Activated T-helper 1 cell treated with anti-CD3 and anti-CD28 coated beads, Interleukin-12 subunit alpha, Interleukin-12 subunit beta, Interleukin-2, Interleukin-4 antibody, amounts not matched to agents 30 ng/mL and 10 ng/mL and 1 ng/mL, durations not matched to agents 14 hours and 24 hours and 36 hours (primary cell): Measurements from ENCODE around the gene OR4A15. TPM values are rescaled to one million over a fixed set of nuclear protein-coding genes. Genes with fewer than 3 reads are reported as not detected.

Experiments
- DNase-seq: peaks from one replicate; pipeline ENCODE4 v3.0.0; 2021; ENCODE audit warnings: low spot score
- H3K27ac Mint-ChIP-seq: one replicate; pipeline ENCODE4 v1.8.0; 2021; ENCODE audit warnings: mild to moderate bottlenecking, mixed read lengths
- H3K27me3 Mint-ChIP-seq: one replicate; pipeline ENCODE4 v1.8.0; 2022; ENCODE audit warnings: mild to moderate bottlenecking, moderate library complexity, mixed read lengths; ENCODE audit not compliant: insufficient read depth
- H3K36me3 Mint-ChIP-seq: one replicate; pipeline ENCODE4 v1.8.0; 2021; ENCODE audit warnings: low read depth, mixed read lengths
- H3K4me1 Mint-ChIP-seq: one replicate; pipeline ENCODE4 v1.8.0; 2021; ENCODE audit warnings: low read depth, mixed read lengths
- H3K4me3 Mint-ChIP-seq: one replicate; pipeline ENCODE4 v1.8.0; 2021; ENCODE audit warnings: mild to moderate bottlenecking, moderate library complexity, mixed read lengths
- H3K9me3 Mint-ChIP-seq: one replicate; pipeline ENCODE4 v1.8.0; 2021; ENCODE audit warnings: mixed read lengths
- intact Hi-C: fragments of 100-400 bp; cut with micrococcal nuclease; formaldehyde crosslinking; loops from one replicate; pipeline ENCODE4 v1.15.1; 2024
- total RNA-seq: library from RNA; stranded (reverse); gene quantifications from 2 replicates; pipeline ENCODE4 v1.2.3, GENCODE V29; 2022

OR4A15 gene
- total RNA-seq = not detected in 2 replicates

DNA sequence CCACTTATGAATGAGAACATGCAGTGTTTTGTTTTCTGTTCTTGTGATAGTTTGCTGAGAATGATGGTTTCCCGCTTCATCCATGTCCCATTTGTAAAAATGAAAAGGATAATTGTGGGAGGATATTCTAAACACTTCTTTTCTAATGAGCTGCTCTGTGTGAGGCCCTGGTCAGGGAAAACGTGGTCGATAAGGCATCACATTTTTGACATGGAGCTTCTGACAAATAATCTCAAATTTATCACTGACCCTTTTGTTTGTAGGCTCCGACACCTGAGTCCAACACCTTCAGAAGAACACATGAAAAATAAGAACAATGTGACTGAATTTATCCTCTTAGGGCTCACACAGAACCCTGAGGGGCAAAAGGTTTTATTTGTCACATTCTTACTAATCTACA, at the start of gene OR4A15:
TSS of gene OR4A15 (plus strand) at position 301 of the 400 bp plus-strand sequence. CDS start at position 301, 0 bp downstream.
- Mint-ChIP-seq H3K4me1 (no peaks in the 10 kb centered on the region), H3K4me3 (no peak within 1 kb of the TSS), H3K9me3 (peaks cover 33% of the 10 kb centered on the region), H3K36me3 (no peaks in the 10 kb centered on the region), H3K27ac (no peak within 1 kb of the TSS), H3K27me3 (no peaks in the 10 kb centered on the region)
- DNase-seq = no peak
- intact Hi-C loops = no loop called here

GRCh38 chr11:55324500-55324899, 43.3 kb upstream of the OR4A15 start:
- H3K4me3 Mint-ChIP-seq = no peak overlapping the region
- no peaks in the 10 kb centered on the region for H3K36me3 Mint-ChIP-seq
- H3K27me3 Mint-ChIP-seq = no peaks in the 10 kb centered on the region
- intact Hi-C loops = no loop called here
- H3K9me3 Mint-ChIP-seq = peaks cover 27% of the 10 kb centered on the region
- no peaks in the 10 kb centered on the region for H3K4me1 Mint-ChIP-seq
- no peak for DNase-seq
- no peak overlapping the region for H3K27ac Mint-ChIP-seq

DNA sequence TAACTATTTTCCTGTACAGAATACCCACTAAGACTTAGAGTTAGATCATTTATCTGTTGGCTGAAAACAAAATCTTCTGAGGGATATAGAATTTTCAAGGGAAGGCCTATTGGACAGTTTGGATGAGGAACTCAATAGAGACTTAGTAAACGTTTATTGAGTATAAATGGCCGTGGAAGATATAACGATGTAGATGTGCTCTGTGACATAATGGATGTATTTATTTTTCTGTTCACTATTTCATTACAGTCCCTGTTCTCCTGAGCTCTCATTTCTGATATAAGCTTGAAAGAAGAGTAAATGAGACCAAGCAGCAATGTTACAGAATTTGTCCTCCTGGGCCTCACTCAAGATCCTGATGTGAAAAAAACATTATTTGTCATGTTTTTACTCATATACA, 24.9 kb upstream of the OR4A15 start, which contains the start of gene OR4A16:
TSS of gene OR4A16 (plus strand) at position 301 of the 400 bp plus-strand sequence. CDS start at position 301, 0 bp downstream.
- H3K9me3 Mint-ChIP-seq = peaks cover 39% of the 10 kb centered on the region
- intact Hi-C loops = no loop called here

GRCh38 chr11:55345306-55345705, 22.5 kb upstream of the OR4A15 start:
- no peaks in the 10 kb centered on the region for H3K36me3 Mint-ChIP-seq
- no peak overlapping the region for H3K27ac Mint-ChIP-seq
- peaks cover 26% of the 10 kb centered on the region for H3K9me3 Mint-ChIP-seq
- intact Hi-C loops = no loop called here
- no peaks in the 10 kb centered on the region for H3K27me3 Mint-ChIP-seq
- DNase-seq = no peak
- H3K4me1 Mint-ChIP-seq = no peaks in the 10 kb centered on the region
- H3K4me3 Mint-ChIP-seq = no peak overlapping the region

More for the DNA sequence above, 24.9 kb upstream of the OR4A15 start, which contains the start of gene OR4A16:
- Mint-ChIP-seq H3K4me3 (no peak within 1 kb of the TSS), H3K27ac (no peak within 1 kb of the TSS), H3K27me3 (no peaks in the 10 kb centered on the region), H3K36me3 (no peaks in the 10 kb centered on the region), H3K4me1 (no peaks in the 10 kb centered on the region)
- no peak for DNase-seq

DNA sequence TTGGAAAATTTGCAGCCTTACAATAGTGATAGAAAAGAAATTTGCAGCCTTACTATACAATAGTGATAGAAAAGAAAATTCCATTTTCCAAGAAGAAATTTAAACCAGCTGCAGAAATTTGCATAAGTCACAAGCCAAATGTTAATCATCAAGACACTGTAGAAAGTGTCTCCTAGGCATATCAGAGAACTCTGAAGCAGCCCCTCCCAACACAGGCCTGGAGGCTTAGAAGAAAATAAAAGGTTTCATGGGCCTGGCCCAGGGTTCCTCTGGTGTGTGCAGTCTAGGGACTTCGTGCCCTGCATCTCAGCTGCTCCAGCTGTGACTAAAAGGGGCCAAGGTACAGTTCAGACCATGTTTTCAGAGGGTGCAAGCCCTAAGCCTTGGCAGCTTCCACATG, 18.7 kb upstream of the OR4A15 start:
- no peaks in the 10 kb centered on the region for H3K36me3 Mint-ChIP-seq
- peaks cover 15% of the 10 kb centered on the region for H3K9me3 Mint-ChIP-seq
- H3K27me3 Mint-ChIP-seq = no peaks in the 10 kb centered on the region
- H3K27ac Mint-ChIP-seq = no peak overlapping the region
- H3K4me1 Mint-ChIP-seq = no peaks in the 10 kb centered on the region
- DNase-seq = no peak
- H3K4me3 Mint-ChIP-seq = no peak overlapping the region
- intact Hi-C loops = no loop called here

GRCh38 chr11:55357560-55358184, 10.1 kb upstream of the OR4A15 start:
- Mint-ChIP-seq H3K4me1 (no peaks in the 10 kb centered on the region), H3K27me3 (no peaks in the 10 kb centered on the region), H3K9me3 (peaks cover 46% of the 10 kb centered on the region), H3K4me3 (no peak overlapping the region), H3K27ac (no peak overlapping the region), H3K36me3 (no peaks in the 10 kb centered on the region)
- intact Hi-C loops = no loop called here
- no peak for DNase-seq

- DNase-seq = no peak
- Mint-ChIP-seq H3K9me3 (peaks cover 41% of the 10 kb centered on the region), H3K4me1 (no peaks in the 10 kb centered on the region), H3K27me3 (no peaks in the 10 kb centered on the region), H3K36me3 (no peaks in the 10 kb centered on the region), H3K4me3 (no peak overlapping the region), H3K27ac (no peak overlapping the region)
- intact Hi-C loops = no loop called here
Measured at GRCh38 chr11:55401011-55401410, 33.2 kb downstream of the OR4A15 start.

Other genes with a start within 250 kb of the OR4A15 start
- not detected in 2 replicates for gene TRIM48, start 105.8 kb upstream of the OR4A15 start, total RNA-seq
- gene OR4A16, start 24.8 kb upstream of the OR4A15 start, total RNA-seq = not detected in 2 replicates
- not detected in 2 replicates for gene OR4C15, start 186.5 kb downstream of the OR4A15 start, total RNA-seq
- gene OR4C16, start 204.2 kb downstream of the OR4A15 start, total RNA-seq = not detected in 2 replicates
- gene OR4C11, start 239.7 kb downstream of the OR4A15 start, total RNA-seq = not detected in 2 replicates